GM19452 (cell line): ENCODE measurements around the gene ZNF786.
"Not testable (repeated sequence)": the region's sequence is repeated elsewhere in the genome, so short reads cannot be mapped to it uniquely, and the experiment has no call there.

Experiments
- ATAC-seq: cut with Tn5 transposase; IDR thresholded peaks from one replicate; pipeline ENCODE4 v1.9.1; 2021; ENCODE audit not compliant: unreplicated experiment

The ZNF786 gene

DNA sequence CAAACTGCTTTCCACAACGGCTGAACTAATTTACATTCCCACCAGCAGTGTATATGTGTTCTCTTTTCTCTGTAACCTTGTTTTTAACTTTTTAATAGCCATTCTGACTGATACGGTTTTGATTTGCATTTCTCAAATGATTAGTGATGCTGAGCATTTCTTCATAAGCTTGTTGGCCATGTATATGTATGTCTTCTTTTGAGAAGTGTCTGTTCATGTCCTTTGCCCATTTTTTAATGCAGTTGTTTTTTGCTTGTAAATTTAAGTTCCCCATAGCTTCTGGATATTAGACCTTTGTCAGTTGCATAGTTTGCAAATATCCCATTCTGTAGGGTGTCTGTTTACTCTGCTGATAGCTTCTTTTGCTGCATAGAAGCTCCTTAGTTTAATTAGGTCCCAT, 6.1 kb downstream of the ZNF786 start:
- no peak for ATAC-seq

DNA sequence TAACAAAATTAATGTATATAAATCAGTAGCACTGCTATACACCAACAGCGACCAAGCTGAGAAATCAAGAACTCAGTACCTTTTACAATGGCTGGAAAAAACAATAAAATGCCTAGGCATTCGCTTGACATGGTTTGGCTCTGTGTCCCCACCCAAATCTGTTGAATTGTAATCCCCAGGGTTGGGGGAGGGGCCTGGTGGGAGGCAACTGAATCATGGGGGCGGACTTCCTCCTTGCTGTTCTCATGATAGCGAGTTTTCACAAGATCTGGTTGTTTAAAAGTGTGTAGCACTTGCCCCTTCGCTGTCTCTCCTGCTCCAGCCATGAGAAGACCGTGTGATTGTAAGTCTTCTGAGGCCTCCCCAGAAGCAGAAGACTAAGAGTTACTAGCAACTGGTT, 8.6 kb downstream of the ZNF786 start:
- no peak for ATAC-seq

DNA sequence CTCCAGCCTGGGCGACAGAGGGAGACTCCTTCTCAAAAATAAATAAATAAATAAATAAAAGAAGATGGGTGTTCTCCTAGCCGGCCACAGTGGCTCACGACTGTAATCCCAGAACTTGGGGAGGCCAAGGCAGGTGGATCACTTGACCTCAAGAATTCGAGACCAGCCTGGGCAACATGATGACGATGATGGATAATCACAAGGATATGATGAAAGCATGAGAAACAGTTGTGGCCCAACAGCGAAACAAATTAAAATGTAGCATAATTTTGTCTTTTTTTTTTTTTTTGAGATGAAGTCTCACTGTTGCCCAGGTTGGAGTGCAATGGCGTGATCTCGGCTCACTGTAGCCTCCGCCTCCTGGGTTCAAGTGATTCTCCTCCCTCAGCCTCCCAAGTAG, 12.9 kb downstream of the ZNF786 start:
- ATAC-seq = no peak

DNA sequence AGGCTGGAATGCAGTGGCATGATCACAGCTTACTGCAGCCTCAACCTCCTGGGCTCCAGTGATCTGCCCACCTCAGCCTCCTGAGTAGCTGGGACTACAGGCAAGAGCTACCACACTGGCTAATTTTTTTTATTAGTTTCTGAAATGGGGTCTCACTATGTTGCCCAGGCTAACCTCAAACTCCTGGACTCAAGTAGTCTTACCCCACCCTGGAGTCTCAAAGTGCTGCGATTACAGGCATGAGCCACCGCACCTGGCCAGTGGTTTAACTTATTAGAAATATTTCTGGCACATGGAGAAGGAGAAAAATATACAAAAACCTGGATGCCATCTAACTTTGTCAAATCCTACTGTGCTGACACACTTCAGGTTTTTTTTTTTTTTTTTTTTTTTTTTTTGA, 15.2 kb downstream of the ZNF786 start:
- no peak for ATAC-seq

DNA sequence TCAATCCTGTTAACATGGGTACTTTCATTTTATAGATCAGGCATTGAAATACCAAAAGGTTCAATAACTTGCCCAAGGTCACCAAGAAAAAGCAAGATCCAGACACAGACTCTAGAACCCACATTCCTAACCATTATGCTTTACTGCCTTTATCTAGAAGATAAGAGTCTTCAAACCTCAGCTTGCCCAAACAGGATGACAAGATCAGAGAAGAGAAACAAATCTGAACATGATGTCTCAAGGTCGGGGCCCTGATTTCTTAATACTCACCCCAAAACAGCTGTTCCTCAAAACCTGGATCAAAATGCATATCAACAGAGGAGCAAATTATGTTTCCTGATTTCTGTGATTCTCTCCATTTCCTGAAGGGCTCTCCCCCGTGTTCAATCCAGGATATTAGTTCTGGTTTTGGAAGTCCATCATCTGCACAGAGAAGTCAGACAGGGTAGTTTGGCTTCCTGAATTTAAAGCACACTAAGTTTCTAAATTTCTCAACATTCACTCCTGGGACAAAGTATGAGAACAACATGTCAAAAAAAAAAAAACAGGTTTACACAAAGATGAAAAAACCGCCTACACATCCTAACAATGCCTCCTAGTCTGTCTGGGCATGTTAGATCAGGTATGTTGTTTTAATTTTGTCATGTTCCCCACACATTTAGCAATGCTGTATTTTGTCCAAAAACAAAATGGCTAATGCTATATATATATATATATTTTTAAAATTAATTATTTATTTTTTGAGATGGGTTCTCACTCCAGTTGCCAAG, 16.2 kb downstream of the ZNF786 start:
- no peak for ATAC-seq

DNA sequence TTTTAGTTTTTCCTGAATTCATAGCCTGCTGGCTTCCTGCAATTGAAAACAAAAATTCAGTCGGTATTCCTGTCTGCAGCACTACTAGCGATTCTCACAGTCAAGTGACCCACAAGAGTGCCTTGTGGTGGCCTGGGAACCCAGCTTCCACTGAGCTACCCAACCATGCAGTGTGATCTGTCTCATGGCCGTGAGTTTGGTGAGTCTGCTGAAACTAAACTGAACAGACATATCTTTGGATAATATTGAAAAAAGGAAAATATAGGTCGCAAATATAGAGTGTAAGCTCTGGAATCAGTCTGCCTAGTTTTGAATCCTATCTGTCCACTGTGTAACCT, 18.1 kb downstream of the ZNF786 start:
- ATAC-seq = no peak

DNA sequence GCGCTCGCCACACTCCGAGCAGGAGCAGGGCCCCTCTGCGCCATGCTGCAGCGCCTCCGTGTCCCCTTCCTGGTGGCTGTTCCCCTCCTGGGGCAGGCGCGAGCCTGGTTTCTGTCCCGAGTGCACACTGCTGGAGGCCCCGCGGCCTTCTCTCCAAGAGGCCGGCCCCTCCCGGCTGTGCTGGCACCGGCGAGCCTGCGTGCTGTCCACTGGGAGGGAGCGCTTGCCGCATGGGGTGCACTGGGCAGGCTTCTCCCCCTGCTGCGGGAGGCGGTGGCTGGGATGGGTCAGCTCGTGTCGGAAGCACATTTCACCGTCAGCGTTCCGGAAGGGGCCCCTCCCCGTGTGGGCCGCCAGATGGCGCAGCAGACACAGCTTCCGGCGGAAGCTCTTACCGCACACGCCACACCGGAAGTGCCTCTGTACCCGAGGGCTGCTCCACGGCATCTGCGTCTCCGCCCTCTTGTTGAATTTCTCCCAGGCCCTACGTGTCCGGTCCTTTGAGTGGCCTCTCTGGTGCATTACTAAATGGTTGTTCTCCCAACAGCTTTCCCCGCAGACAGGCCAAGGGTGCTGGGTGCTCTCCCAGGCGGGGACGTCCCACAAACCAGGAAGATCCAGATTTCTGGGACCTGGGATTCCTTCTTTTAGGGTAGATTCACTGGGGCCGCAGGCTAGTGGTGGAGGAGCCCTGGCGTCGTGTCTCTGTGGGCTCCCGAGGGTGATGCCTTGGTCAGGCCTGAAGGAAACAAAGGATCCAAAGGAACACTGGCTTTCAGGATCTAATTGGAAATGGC, 18.7 kb downstream of the ZNF786 start:
- no peak for ATAC-seq

DNA sequence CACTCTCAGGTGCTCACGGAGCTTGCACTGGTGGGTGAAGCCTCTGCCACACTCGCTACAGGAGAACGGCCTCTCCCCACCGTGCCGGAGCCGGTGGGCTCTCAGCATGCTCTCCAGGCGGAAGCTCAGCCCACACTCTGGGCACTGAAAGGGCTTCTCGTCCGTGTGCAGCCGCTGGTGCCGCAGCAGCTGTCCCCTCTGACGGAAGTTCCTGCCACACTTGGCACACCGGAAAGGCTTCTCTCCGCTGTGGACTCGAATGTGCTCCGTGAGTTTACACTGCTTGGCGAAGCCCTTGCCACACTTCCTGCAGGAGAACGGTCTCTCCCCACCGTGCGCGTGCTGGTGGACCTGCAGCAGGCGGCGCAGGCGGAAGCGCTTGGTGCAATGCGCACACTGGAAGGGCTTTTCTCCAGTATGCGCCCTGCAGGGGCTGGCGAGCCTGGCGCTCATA, 19.3 kb downstream of the ZNF786 start:
- no peak for ATAC-seq

DNA sequence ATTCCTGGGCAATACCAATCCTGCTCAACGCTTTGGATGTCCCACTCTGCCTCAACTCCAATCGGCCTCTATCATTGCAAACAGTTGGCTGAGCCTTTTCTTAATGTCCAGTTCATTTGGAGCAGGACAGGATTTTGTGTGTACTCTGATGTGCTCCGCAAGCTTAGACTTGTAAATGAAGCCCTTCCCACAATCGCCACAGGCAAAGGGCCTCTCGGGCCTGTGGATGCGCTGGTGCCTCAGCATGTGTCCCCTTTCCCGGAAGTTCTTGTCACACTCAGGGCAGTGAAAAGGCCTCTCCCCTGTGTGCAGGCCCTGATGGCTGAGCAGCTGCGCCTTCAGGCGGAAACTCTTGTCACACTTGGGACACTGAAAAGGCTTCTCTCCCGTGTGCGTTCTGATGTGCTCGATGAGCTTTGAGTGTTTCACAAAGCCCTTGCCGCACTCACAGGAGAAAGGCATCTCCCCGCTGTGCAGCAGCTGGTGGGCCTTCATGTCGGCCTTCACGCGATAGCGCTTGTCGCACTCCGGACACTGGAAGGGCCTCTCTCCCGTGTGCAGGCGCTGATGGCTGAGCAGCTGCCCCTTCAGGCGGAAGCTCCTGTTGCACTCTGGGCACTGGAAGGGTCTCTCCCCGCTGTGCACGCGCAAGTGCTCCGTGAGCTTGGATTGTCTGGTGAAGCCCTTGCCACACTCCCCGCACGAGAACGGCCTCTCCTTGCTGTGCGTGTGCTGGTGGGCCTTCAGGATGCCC, 20.0 kb downstream of the ZNF786 start:
- no peak for ATAC-seq

DNA sequence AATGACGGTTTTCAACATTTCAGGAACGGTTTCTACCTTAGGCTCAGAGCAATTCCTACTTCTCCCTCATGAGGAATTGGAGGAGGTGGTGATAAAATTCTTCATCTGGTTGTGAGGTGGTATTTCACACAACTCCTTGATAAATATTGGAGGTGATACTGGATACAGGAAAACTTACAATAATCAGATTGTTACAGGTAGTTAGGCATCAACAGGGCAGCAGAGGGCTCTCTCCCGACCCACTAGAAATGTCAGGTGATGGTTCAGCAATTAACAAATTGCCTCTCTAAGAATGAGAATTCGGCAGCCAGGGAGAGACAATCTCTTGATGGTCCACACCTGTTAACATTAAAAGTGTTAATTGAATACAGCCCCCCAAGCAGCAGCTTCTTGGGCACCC, 22.6 kb downstream of the ZNF786 start:
- ATAC-seq = no peak

DNA sequence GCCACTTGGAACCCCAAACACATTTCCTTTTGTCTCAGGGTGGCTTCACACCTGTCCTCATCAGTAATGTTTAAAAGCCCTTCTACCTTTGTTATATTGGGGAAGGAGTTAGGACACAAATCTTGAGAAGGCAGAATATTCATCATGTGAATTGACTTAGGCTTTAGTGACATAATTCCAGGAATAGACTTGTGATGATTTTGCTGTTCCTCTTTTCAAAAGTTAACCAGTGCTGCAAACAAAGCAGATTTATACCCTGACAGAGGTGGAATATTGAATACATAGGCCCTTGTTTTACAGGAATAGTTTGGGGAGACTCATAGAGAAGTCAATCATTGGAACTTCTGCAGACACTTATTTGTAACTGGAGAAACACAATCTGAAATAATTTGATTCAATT, 27.0 kb downstream of the ZNF786 start:
- ATAC-seq = no peak

DNA sequence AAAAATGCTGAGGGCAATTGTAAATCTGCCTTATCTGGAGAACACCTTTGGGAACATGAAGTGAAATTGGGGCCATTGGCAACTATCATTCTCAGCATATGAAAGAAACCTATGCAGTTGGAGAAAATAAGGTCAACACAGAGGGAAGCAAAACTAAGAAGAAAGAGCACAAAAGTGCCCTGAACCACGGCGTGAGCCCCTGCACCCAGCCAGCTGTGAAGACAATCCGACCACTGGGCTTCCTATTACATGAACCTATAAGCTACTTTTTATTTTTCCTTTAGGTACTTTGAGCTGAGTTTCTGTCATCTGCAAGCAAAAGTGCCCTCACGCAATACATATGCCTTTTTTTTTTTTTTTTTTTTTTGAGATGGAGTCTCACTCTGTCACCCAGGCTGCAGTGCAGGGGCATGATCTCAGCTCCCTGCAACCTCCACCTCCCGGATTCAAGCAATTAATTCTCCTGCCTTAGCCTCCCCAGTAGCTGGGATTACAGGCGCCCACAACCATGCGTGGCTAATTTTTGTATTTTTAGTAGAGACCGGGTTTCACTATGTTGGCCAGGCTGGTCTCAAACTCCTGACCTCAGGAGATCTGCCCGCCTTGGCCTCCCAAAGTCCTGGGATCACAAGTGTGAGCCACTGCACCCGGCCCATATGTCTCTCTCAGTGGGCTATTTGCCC, 28.2 kb downstream of the ZNF786 start:
- ATAC-seq = not testable (repeated sequence)

DNA sequence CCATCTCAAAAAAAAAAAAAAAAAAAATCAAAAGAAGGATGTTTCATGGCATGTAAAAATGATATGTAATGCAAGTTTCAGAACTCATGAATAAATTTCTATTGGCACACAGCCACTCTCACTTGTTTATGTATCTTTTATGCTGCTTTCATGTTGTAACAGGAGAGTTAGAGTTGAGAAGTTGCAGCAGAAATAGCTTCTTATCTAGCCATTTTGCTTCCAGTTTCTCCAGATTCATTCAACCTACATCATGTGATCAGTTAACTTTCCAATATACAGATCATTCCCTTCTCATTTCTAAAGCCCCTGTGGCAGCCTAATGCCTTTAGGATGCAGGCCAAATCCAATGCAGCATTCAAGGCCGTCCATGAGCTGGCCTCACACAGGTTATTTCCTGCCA, 30.4 kb downstream of the ZNF786 start:
- ATAC-seq = no peak

DNA sequence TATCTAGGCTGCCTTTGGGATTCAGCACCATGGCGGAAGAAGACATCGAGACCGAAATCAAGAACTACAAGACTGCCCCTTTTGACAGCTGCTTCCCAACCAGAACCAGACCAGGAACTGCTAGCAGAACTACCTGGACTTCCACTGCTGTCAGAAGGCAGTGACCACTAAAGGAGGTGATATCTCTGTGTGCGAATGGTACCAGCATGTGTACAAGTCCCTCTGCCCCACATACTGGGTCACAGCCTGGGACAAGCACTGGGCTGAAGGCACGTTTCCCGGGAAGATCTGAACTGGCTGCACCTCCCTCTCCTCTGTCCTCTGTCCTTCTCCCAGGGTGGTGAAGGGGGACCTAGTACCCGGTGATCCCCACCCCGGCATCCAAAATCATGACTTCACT, 36.6 kb downstream of the ZNF786 start:
- no peak for ATAC-seq

DNA sequence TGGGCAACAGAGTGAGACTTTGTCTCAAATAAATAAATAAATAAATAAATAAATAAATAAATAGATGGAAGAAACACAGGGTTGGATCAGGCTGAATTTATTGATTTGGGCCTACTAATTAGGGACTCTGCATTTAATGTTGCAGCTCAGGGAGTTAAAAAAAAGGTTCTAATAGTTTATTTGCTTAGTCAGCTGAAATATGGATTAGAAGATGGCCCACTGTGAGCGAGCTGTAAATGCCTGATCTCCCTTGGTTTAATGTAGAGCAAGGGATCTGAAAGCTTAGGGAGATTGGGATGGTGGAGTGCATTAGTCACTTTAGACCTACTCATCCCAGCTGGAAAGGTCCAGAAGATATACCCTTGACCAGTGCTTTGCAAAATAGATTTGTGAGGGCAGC, 37.1 kb downstream of the ZNF786 start:
- no peak for ATAC-seq

DNA sequence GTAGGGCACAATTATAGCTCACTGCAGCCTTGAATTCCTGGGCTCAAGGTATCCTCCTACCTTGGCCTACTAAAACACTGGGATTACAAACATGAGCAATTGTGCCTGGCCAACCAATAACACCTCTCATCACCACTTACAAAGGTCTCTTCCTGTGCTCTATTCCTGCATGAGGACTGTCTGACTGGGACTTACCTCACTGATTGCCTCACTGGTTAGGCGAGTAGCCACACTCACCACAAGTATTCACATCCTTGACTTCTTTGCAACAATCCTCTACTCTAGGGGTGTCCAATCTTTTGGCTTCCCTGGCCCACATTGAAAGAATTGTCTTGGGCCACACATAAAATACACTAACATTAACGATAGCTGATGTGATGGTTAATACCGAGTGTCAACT, 39.6 kb downstream of the ZNF786 start:
- no peak for ATAC-seq

DNA sequence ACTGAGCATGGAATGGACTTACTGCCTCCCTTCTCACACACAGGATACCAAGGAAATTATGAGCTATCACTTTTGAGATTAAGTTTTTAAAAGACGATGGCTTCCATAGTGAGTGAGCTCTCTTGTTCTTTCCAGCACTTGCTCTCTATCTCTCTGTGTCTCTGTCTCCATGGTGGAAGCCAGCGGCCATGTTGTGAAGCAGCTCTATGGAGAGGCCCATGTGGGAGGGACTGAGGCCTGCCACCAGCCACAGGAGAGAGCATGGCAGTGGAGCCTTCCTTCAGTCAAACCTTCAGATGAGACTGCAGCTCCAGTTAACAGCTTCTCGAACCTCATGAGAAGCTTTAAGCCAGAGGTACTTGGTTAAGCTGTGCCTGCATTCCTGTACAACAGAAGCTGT, 41.7 kb downstream of the ZNF786 start:
- no peak for ATAC-seq

DNA sequence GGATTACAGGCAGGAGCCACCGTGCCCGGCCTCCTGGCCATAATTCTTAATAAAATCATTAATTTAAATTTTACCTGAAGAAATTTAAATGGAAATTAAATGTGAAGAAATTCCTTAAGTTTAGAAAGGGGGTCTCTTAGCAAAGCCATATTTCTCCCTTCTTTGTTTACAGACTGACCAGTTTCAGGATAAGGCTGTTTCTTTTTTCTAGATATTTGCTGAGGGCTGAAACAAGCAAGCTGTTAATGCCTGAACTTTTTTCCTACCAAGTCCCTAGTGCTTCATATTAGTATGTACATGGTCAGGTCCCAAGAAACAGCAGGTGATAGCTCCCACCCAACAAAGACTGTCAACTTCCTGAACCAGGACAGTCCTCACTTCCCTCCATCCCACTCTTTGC, 44.1 kb downstream of the ZNF786 start:
- ATAC-seq = no peak

DNA sequence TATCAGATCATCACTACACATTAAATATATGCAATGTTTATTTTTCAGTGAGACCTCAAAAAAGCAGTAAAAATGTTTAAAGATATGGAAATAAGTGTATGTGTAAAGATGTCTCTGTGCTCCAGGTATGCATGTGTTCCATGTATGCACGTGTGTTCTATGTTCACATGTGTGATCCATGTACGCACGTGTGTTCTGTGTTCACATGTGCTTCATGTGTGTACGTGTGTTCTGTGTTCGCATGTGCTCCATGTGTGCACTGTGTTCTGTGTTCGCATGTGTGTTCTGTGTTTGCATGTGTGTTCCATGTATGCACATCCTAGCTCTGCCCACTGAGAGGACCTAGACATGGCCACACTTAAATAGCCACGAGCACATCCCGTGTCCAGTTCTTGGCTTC, 46.6 kb downstream of the ZNF786 start:
- ATAC-seq = no peak

DNA sequence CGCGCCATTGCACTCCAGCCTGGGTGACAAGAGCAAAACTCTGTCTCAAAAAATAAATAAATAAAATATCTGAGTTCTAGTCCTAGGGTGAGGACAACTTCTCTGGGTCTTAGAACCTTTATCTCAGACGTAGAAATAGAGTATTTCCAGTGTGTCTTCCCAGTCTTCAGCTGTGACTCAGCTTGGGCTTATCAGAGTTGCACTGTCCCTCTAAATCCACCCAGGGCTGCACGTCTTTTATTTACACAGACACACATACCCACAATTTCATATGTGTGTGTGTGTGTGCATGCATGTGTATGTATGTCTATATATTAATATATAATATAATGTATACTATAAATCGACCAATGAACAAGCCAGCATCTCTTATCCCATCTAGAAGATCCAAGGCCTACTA, 49.2 kb downstream of the ZNF786 start:
- ATAC-seq = no peak

DNA sequence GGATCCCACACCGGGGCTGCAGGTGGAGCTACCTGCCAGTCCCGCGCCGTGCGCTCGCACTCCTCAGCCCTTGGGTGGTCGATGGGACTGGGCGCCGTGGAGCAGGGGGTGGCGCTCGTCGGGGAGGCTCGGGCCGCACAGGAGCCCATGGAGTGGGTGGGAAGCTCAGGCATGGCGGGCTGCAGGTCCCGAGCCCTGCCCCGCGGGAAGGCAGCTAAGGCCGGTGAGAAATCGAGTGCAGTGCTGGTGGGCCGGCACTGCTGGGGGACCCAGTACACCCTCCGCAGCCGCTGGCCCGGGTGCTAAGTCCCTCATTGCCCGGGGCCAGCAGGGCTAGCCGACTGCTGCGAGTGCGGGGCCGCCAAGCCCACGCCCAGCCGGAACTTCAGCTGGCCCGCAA, 51.9 kb downstream of the ZNF786 start:
- ATAC-seq = not testable (repeated sequence)
